ENCODE results near the gene SSBP3. TPM values are rescaled to one million over a fixed set of nuclear protein-coding genes. Genes with fewer than 3 reads are reported as not detected.

SSBP3 gene
- total RNA-seq, 1 experiment from 2014 or later = 42.1 TPM

DNA sequence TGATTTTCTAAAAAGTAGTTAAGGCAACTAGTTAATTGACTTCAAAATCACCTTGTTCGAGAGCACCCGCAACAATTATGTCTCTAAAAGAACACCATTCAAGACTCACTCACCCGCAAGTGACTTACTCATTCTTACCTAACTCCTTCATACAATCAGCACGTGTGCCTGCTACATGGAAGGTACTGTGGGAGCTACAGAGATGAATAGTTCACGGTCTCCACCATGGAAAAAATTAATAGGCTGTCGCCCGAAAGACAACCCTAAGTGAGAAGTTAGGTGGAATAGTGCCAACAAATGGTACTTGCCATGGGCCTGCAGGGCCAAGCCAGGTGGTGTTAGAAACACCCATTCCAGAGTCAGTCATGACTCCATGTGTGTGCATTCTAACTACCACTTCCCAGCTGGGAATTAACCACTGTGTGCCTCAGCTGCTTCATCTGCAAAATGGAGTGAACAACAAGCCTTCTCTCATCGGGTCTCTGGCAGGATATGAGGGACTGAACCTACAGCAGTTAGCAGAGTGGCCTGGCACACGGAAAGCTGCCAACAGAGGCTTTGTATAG, 7.1 kb downstream of the SSBP3 start:
- no peak overlapping the region for H3K27ac Mint-ChIP-seq (ENCODE audit: unreplicated experiment)
- POLR2A ChIA-PET = no interaction called here

GRCh38 chr1:54397980-54398379, 8.2 kb downstream of the SSBP3 start:
- no peak overlapping the region for H3K4me3 Mint-ChIP-seq (ENCODE audit: unreplicated experiment)
- Histone ChIP-seq H3K27me3 (replicated peaks; ENCODE audit: control insufficient read depth, insufficient read depth, low read length) (no peaks in the 10 kb centered on the region), H3K9me3 (no peaks in the 10 kb centered on the region), H3K4me3 (ENCODE audit: low read depth, low read length) (no peak overlapping the region), H3K36me3 (ENCODE audit: control insufficient read depth, insufficient read depth, low read length) (no peaks in the 10 kb centered on the region; the same call in 1 of the 2 replicates), H3K4me1 (no peaks in the 10 kb centered on the region)
- H3K4me1 Mint-ChIP-seq (ENCODE audit: low read depth, unreplicated experiment) = peaks cover 7% of the 10 kb centered on the region
- TF ChIP-seq, protein P1, sequence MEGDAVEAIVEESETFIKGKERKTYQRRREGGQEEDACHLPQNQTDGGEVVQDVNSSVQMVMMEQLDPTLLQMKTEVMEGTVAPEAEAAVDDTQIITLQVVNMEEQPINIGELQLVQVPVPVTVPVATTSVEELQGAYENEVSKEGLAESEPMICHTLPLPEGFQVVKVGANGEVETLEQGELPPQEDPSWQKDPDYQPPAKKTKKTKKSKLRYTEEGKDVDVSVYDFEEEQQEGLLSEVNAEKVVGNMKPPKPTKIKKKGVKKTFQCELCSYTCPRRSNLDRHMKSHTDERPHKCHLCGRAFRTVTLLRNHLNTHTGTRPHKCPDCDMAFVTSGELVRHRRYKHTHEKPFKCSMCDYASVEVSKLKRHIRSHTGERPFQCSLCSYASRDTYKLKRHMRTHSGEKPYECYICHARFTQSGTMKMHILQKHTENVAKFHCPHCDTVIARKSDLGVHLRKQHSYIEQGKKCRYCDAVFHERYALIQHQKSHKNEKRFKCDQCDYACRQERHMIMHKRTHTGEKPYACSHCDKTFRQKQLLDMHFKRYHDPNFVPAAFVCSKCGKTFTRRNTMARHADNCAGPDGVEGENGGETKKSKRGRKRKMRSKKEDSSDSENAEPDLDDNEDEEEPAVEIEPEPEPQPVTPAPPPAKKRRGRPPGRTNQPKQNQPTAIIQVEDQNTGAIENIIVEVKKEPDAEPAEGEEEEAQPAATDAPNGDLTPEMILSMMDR (IDR thresholded peaks at IDR 0.05; ENCODE audit: insufficient read depth in 1 of 2, low read depth in 1 of 2, low read length in 1 of 2, severe bottlenecking in 1 of 2, unreplicated experiment in 1 of 2) = no peak
- intact Hi-C loops (cut with micrococcal nuclease; ENCODE audit: unreplicated experiment) = no loop called here
- no peak for DNase-seq
- no peaks in the 10 kb centered on the region for H3K9me3 Mint-ChIP-seq (ENCODE audit: unreplicated experiment)
- POLR2A ChIA-PET = no interaction called here
- H3K27ac Mint-ChIP-seq (ENCODE audit: unreplicated experiment) = no peak overlapping the region
- H3K36me3 Mint-ChIP-seq (ENCODE audit: insufficient read depth, unreplicated experiment) = peaks cover 53% of the 10 kb centered on the region
- no peaks in the 10 kb centered on the region for H3K27me3 Mint-ChIP-seq (ENCODE audit: insufficient read depth, unreplicated experiment)
- CTCF ChIA-PET = no interaction called here
- no TSS peak for BruUV-seq (replicated peaks)

More for the DNA sequence above, 7.1 kb downstream of the SSBP3 start:
- no peaks in the 10 kb centered on the region for H3K9me3 ChIP-seq
- H3K4me1 ChIP-seq = no peaks in the 10 kb centered on the region
- H3K36me3 ChIP-seq (ENCODE audit: control insufficient read depth, insufficient read depth, low read length) = no peaks in the 10 kb centered on the region; the same call in 1 of the 2 replicates
- no peaks in the 10 kb centered on the region for H3K27me3 ChIP-seq (replicated peaks; ENCODE audit: control insufficient read depth, insufficient read depth, low read length)
- CTCF ChIA-PET = no interaction called here
- no peak overlapping the region for H3K4me3 ChIP-seq (ENCODE audit: low read depth, low read length)
- DNase-seq = no peak
- no peaks in the 10 kb centered on the region for H3K9me3 Mint-ChIP-seq (ENCODE audit: unreplicated experiment)
- no peak overlapping the region for H3K4me3 Mint-ChIP-seq (ENCODE audit: unreplicated experiment)
- no TSS peak for BruUV-seq (replicated peaks)
- TF ChIP-seq, protein P1 (IDR thresholded peaks at IDR 0.05; ENCODE audit: insufficient read depth in 1 of 2, low read depth in 1 of 2, low read length in 1 of 2, severe bottlenecking in 1 of 2, unreplicated experiment in 1 of 2) = no peak
- no peaks in the 10 kb centered on the region for H3K27me3 Mint-ChIP-seq (ENCODE audit: insufficient read depth, unreplicated experiment)
- intact Hi-C loops (cut with micrococcal nuclease; ENCODE audit: unreplicated experiment) = no loop called here
- peaks cover 15% of the 10 kb centered on the region for H3K4me1 Mint-ChIP-seq (ENCODE audit: low read depth, unreplicated experiment)
- H3K36me3 Mint-ChIP-seq (ENCODE audit: insufficient read depth, unreplicated experiment) = peaks cover 59% of the 10 kb centered on the region

- Mint-ChIP-seq H3K4me3 (ENCODE audit: unreplicated experiment) (no peak overlapping the region), H3K9me3 (ENCODE audit: unreplicated experiment) (no peaks in the 10 kb centered on the region), H3K4me1 (ENCODE audit: low read depth, unreplicated experiment) (no peaks in the 10 kb centered on the region), H3K36me3 (ENCODE audit: insufficient read depth, unreplicated experiment) (peaks cover 55% of the 10 kb centered on the region), H3K27me3 (ENCODE audit: insufficient read depth, unreplicated experiment) (no peaks in the 10 kb centered on the region), H3K27ac (ENCODE audit: unreplicated experiment) (no peak overlapping the region)
- no peaks in the 10 kb centered on the region for H3K4me1 ChIP-seq
- CTCF ChIA-PET = no interaction called here
- intact Hi-C loops (cut with micrococcal nuclease; ENCODE audit: unreplicated experiment) = no loop called here
- TF ChIP-seq, protein P1 (IDR thresholded peaks at IDR 0.05; ENCODE audit: insufficient read depth in 1 of 2, low read depth in 1 of 2, low read length in 1 of 2, severe bottlenecking in 1 of 2, unreplicated experiment in 1 of 2) = no peak
- no TSS peak for BruUV-seq (replicated peaks)
- H3K4me3 ChIP-seq (ENCODE audit: low read depth, low read length) = no peak overlapping the region
- DNase-seq = no peak
- H3K27me3 ChIP-seq (replicated peaks; ENCODE audit: control insufficient read depth, insufficient read depth, low read length) = no peaks in the 10 kb centered on the region
- POLR2A ChIA-PET = no interaction called here
- H3K36me3 ChIP-seq (ENCODE audit: control insufficient read depth, insufficient read depth, low read length) = no peaks in the 10 kb centered on the region; the same call in 1 of the 2 replicates
- H3K9me3 ChIP-seq = no peaks in the 10 kb centered on the region
Observed at GRCh38 chr1:54397090-54397591, 9.1 kb downstream of the SSBP3 start.
